SK-N-SH (cell line): ENCODE measurements around the gene ZMYND15. TPM values are rescaled to one million over a fixed set of nuclear protein-coding genes. Genes with fewer than 3 reads are reported as not detected.

Experiments
- CTCF ChIA-PET: fragments of 300-600, 350-600 bp; formaldehyde crosslinking; extraction: SDS; loops from one replicate; lab custom pipeline; 2021; lab: Yijun Ruan, JAX
- POLR2A ChIA-PET: fragments of 350-600 bp; sonication (Branson Sonifier 250); formaldehyde crosslinking; extraction: SDS; loops from one replicate; lab custom pipeline; 2020; ENCODE audit warnings: antibody characterized with exemption, inconsistent platforms; lab: Yijun Ruan, JAX
- DNase-seq: peaks from one replicate; pipeline ENCODE4 v3.0.0; 2012
- H2AFZ ChIP-seq: fragments of 200-600 bp; sonication (generic); 2 replicates; pipeline ENCODE4 v1.8.1; 2016; ENCODE audit warnings: antibody characterized with exemption, mild to moderate bottlenecking, low read depth
- H3F3A ChIP-seq: fragments of 200-600 bp; sonication (generic); replicated peaks from 2 replicates; pipeline ENCODE3; 2016; ENCODE audit warnings: antibody characterized with exemption, mild to moderate bottlenecking; ENCODE audit not compliant: insufficient read depth
- H3K27ac ChIP-seq, 2 experiments: fragments of 200-500 bp in 1 of 2; fragments of 200-600 bp in 1 of 2; sonication (Bioruptor generic) in 1 of 2; sonication (generic), shearing (Covaris generic) in 1 of 2; 2 replicates each; pipeline versions ENCODE4 v1.5.1 to v1.6.1; 2014 to 2016; ENCODE audit warnings: low read depth in 2 of 2, inconsistent platforms in 1 of 2, low read length in 1 of 2, mild to moderate bottlenecking in 1 of 2, mixed read lengths in 1 of 2
- H3K27me3 ChIP-seq: fragments of 200-600 bp; sonication (generic), shearing (Covaris generic); 2 replicates; pipeline ENCODE4 v1.6.1; 2016; ENCODE audit warnings: mixed run types; ENCODE audit not compliant: insufficient read depth
- H3K36me3 ChIP-seq, 2 experiments: fragments of 200-500 bp in 1 of 2; fragments of 200-600 bp in 1 of 2; sonication (Bioruptor generic) in 1 of 2; sonication (generic) in 1 of 2; replicated peaks in 1 of 2; 2 replicates each; pipeline versions ENCODE3 to v1.5.1; 2014 to 2016; ENCODE audit warnings: low read length in 1 of 2, mild to moderate bottlenecking in 1 of 2; ENCODE audit not compliant: insufficient read depth in 2 of 2, control insufficient read depth in 1 of 2
- H3K4me1 ChIP-seq, 2 experiments: fragments of 200-500 bp in 1 of 2; fragments of 200-600 bp in 1 of 2; sonication (Bioruptor generic) in 1 of 2; sonication (generic), shearing (Covaris generic) in 1 of 2; 2 replicates each; pipeline versions ENCODE4 v1.5.1 to v1.6.1; 2014 to 2016; ENCODE audit warnings: low read depth in 1 of 2, low read length in 1 of 2, mixed run types in 1 of 2; ENCODE audit not compliant: insufficient read depth in 2 of 2, control insufficient read depth in 1 of 2
- H3K4me2 ChIP-seq: fragments of 200-600 bp; sonication (generic), shearing (Covaris generic); 2 replicates; pipeline ENCODE4 v1.6.1; 2017; ENCODE audit warnings: mixed run types
- H3K4me3 ChIP-seq, 2 experiments: fragments of 200-500 bp in 1 of 2; fragments of 200-600 bp in 1 of 2; sonication (Bioruptor generic) in 1 of 2; sonication (generic), shearing (Covaris generic) in 1 of 2; 2 replicates each; pipeline versions ENCODE4 v1.5.1 to v1.8.1; 2014 to 2016; ENCODE audit warnings: low read depth in 2 of 2, inconsistent platforms in 1 of 2, low read length in 1 of 2, mild to moderate bottlenecking in 1 of 2, mixed read lengths in 1 of 2, moderate library complexity in 1 of 2
- H3K79me2 ChIP-seq: fragments of 200-600 bp; sonication (generic); 2 replicates; pipeline ENCODE4 v1.8.1; 2017; ENCODE audit warnings: mild to moderate bottlenecking; ENCODE audit not compliant: insufficient read depth
- H3K9ac ChIP-seq: fragments of 200-600 bp; sonication (generic); 2 replicates; pipeline ENCODE4 v1.6.1; 2017; ENCODE audit warnings: mixed run types
- H3K9me2 ChIP-seq: fragments of 200-600 bp; sonication (generic); 2 replicates; pipeline ENCODE4 v1.6.1; 2017; ENCODE audit warnings: mixed run types
- H3K9me3 ChIP-seq: fragments of 200-600 bp; sonication (generic); 2 replicates; pipeline ENCODE4 v1.6.1; 2017; ENCODE audit warnings: mixed run types, mild to moderate bottlenecking, moderate library complexity
- H4K20me1 ChIP-seq: fragments of 200-600 bp; sonication (generic); 2 replicates; pipeline ENCODE4 v1.6.1; 2017; ENCODE audit warnings: mild to moderate bottlenecking, mixed run types; ENCODE audit not compliant: insufficient read depth
- CHD2 ChIP-seq: fragments of 150-350 bp; IDR thresholded peaks from 2 replicates; pipeline ENCODE4 v1.6.1; 2018; ENCODE audit warnings: low read length; ENCODE audit not compliant: partially characterized antibody
- ELF1 ChIP-seq: IDR thresholded peaks from 2 replicates; pipeline ENCODE4 v1.4.0; 2012
- FOXJ3 ChIP-seq: sonication (generic); formaldehyde crosslinking; IDR thresholded peaks from 2 replicates; pipeline ENCODE4 v1.5.1; 2020; ENCODE audit warnings: mild to moderate bottlenecking, missing genetic modification reagents
- FOXM1 ChIP-seq: IDR thresholded peaks from 2 replicates; pipeline ENCODE4 v1.4.0; 2012; ENCODE audit warnings: low read depth, mild to moderate bottlenecking
- GABPA ChIP-seq: IDR thresholded peaks from 2 replicates; pipeline ENCODE4 v1.4.0; 2012; ENCODE audit warnings: low read depth, mild to moderate bottlenecking
- GATA2 ChIP-seq: sonication (generic); formaldehyde crosslinking; IDR thresholded peaks from 2 replicates; pipeline ENCODE4 v1.5.0; 2020; ENCODE audit warnings: mild to moderate bottlenecking, missing genetic modification reagents
- JUND ChIP-seq: IDR thresholded peaks from 2 replicates; pipeline ENCODE4 v1.4.0; 2012
- MEF2A ChIP-seq: IDR thresholded peaks from 2 replicates; pipeline ENCODE4 v1.4.0; 2012; ENCODE audit warnings: low read depth, borderline replicate concordance
- MXI1 ChIP-seq: IDR thresholded peaks from 2 replicates; pipeline ENCODE4 v1.6.1; 2012; ENCODE audit warnings: mild to moderate bottlenecking, low read depth, low read length, improper control_type of control experiment
- NFIC ChIP-seq: IDR thresholded peaks from 2 replicates; pipeline ENCODE4 v1.4.0; 2012; ENCODE audit warnings: borderline replicate concordance
- NRF1 ChIP-seq: IDR thresholded peaks from 2 replicates; pipeline ENCODE4 v1.6.1; 2012; ENCODE audit warnings: low read depth, mild to moderate bottlenecking, low read length
- POLR2AphosphoS5 ChIP-seq: IDR thresholded peaks from 2 replicates; pipeline ENCODE4 v1.6.1; 2012; ENCODE audit warnings: low read depth, low read length
- RAD21 ChIP-seq: IDR thresholded peaks from 2 replicates; pipeline ENCODE4 v1.6.1; 2012; ENCODE audit warnings: mild to moderate bottlenecking, low read length
- SIN3A ChIP-seq: IDR thresholded peaks from 2 replicates; pipeline ENCODE4 v1.6.1; 2012; ENCODE audit warnings: low read depth, mild to moderate bottlenecking, low read length, moderate library complexity, borderline replicate concordance
- SMC3 ChIP-seq: IDR thresholded peaks from 2 replicates; pipeline ENCODE4 v1.6.1; 2012; ENCODE audit warnings: low read depth, low read length, improper control_type of control experiment
- TAF1 ChIP-seq: IDR thresholded peaks from 2 replicates; pipeline ENCODE4 v1.6.1; 2012; ENCODE audit warnings: low read depth, mild to moderate bottlenecking, low read length, moderate library complexity, borderline replicate concordance
- TCF12 ChIP-seq: IDR thresholded peaks from 2 replicates; pipeline ENCODE4 v1.4.0; 2012
- WGBS: methylation state at CpG from one replicate; pipeline ENCODE4 v1.1.6; 2017; ENCODE audit warnings: low lambda C conversion rate; 5-methylcytosine and 5-hydroxymethylcytosine counted together
- polyA plus RNA-seq, 3 experiments: library from polyadenylated mRNA; depleted of rRNA; stranded (reverse); fragments of >200 nt; gene quantifications; 2 replicates each; pipeline ENCODE4 v1.2.3, GENCODE V29; 2012
- TF ChIP-seq, protein P1 (sequence below): fragments of 200-600 bp; sonication (generic); IDR thresholded peaks from 2 replicates; pipeline ENCODE4 v1.6.1; 2017; ENCODE audit warnings: antibody characterized with exemption, mild to moderate bottlenecking, moderate library complexity
- TF ChIP-seq, protein P2 (sequence below): IDR thresholded peaks from 2 replicates; pipeline ENCODE4; 2012
- TF ChIP-seq, protein P3 (sequence below): fragments of 150-350 bp; IDR thresholded peaks from 2 replicates; pipeline ENCODE4 v1.6.1; 2016; ENCODE audit warnings: mild to moderate bottlenecking, low read depth, low read length

Gene ZMYND15
- polyA plus RNA-seq, 1 of the 3 experiments (the other 2 are of a cell fraction), result 0.08 TPM

DNA sequence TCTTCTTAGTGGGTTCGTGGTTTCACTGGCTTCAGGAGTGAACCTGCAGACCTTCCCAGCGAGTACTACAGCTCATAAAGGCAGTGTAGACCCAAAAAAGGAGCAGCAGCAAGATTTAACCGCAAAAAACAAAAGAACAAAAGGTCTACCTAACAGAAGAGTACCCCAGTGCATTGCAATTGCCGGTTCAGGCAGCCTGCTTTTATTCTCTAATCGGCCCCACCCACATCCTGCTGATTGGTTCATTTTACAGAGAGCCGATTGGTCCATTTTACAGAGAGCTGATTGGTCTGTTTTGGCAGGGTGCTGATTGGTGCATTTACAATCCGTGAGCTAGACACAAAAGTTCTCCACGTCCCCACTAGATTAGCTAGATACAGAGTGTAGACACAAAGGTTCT is 31.2 kb upstream of the ZMYND15 start:
- H3K27me3 ChIP-seq, result no peaks in the 10 kb centered on the region
- TF ChIP-seq NFIC, result no peak
- no peak for TF ChIP-seq ELF1
- TF ChIP-seq GATA2 (CRISPR knock-in tag), result no peak
- no peak for TF ChIP-seq FOXM1
- no peak for TF ChIP-seq NRF1
- TF ChIP-seq POLR2AphosphoS5, result no peak
- no peak for TF ChIP-seq MXI1
- no peak for TF ChIP-seq CHD2
- no peak for TF ChIP-seq FOXJ3 (CRISPR knock-in tag)
- TF ChIP-seq, protein P1, sequence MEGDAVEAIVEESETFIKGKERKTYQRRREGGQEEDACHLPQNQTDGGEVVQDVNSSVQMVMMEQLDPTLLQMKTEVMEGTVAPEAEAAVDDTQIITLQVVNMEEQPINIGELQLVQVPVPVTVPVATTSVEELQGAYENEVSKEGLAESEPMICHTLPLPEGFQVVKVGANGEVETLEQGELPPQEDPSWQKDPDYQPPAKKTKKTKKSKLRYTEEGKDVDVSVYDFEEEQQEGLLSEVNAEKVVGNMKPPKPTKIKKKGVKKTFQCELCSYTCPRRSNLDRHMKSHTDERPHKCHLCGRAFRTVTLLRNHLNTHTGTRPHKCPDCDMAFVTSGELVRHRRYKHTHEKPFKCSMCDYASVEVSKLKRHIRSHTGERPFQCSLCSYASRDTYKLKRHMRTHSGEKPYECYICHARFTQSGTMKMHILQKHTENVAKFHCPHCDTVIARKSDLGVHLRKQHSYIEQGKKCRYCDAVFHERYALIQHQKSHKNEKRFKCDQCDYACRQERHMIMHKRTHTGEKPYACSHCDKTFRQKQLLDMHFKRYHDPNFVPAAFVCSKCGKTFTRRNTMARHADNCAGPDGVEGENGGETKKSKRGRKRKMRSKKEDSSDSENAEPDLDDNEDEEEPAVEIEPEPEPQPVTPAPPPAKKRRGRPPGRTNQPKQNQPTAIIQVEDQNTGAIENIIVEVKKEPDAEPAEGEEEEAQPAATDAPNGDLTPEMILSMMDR, result no peak
- H3K79me2 ChIP-seq, result peaks cover 14% of the 10 kb centered on the region
- H3K4me1 ChIP-seq, result peaks cover 0 to 26% of the 10 kb centered on the region in 2 experiments; a peak in 1 of 4 replicates
- peak overlapping the region; percentile 81; the same call in 1 of the 2 replicates for H2AFZ ChIP-seq
- H3K4me2 ChIP-seq, result no peak overlapping the region
- CTCF ChIA-PET, result interaction anchor here (0.7 to 3.8 kb wide), 3 partner anchors 22 to 141 kb away, joined by 3 to 20 read pairs (median 7); partner anchors contain the start of genes GLTPD2 and MED11
- H3K36me3 ChIP-seq, result no peaks in the 10 kb centered on the region
- H3K9ac ChIP-seq, result no peak overlapping the region
- WGBS, result 64% methylated on average over 8 of the region's 8 CpGs
- H3F3A ChIP-seq, result peaks cover 12% of the 10 kb centered on the region
- POLR2A ChIA-PET, result interaction anchor here (0.8 to 0.9 kb wide), 2 partner anchors 22 to 87 kb away, joined by 3 to 5 read pairs; partner anchors contain the start of gene PSMB6
- H3K4me3 ChIP-seq, result no peak overlapping the region
- H4K20me1 ChIP-seq, result no peaks in the 10 kb centered on the region
- no peak for DNase-seq
- no peaks in the 10 kb centered on the region for H3K9me3 ChIP-seq
- H3K27ac ChIP-seq, result no peak overlapping the region
- H3K9me2 ChIP-seq, result no peaks in the 10 kb centered on the region

DNA sequence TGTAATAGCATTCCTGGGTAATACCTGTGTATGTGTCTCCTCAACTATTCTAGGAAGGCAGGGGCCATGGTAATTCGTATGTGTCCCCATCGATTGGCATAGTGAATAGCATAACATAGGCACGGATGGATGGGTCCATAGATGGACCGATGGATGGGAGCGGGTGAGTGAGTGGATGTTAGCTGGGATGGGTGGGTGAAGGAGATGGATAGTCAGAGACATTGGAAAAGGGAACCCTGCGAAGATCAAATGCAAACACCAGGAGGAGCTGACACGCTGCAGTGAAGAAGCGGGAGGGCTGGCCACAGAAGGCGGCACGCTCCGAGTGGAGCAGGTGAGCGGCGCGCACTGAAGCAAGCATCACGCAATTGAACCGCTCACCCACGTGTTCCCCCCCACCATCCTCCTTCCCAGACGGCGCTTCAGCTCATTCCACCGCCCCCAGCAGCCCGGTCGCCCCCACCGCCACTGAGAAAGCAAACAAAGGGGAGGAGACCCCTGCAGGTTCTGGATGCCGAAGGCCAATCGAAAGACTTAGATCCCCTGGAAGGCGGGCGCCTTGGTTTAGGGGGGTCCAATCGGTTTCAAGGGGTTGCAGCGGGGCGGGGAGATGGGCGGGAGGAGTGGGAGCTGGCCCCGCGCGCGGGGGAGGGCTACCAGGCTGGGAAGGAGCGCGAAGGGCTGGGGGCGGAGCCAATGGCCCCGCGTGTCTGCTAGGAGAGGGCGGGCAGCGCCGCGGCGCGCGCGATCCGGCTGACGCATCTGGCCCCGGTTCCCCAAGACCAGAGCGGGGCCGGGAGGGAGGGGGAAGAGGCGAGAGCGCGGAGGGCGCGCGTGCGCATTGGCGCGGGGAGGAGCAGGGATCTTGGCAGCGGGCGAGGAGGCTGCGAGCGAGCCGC is 29.6 kb upstream of the ZMYND15 start, which contains the start of gene ARRB2:
ARRB2 (plus strand) TSS at position 839 of the 899 bp plus-strand sequence. CDS start 90 bp downstream, outside the sequence.
- no peaks in the 10 kb centered on the region for H3K9me2 ChIP-seq
- no peaks in the 10 kb centered on the region for H3K27me3 ChIP-seq
- H3K36me3 ChIP-seq, result no peaks in the 10 kb centered on the region
- peak within 1 kb of the TSS; percentile 86 for H2AFZ ChIP-seq
- H3K9ac ChIP-seq, result peak within 1 kb of the TSS; percentile 61; the same call in 1 of the 2 replicates
- POLR2A ChIA-PET, result interaction anchor here (0.5 to 1.0 kb wide), 2 partner anchors 10 to 176 kb away, joined by 3 read pairs; no protein-coding TSS in a partner anchor
- H3K9me3 ChIP-seq, result no peaks in the 10 kb centered on the region
- peaks cover 10% of the 10 kb centered on the region for H3F3A ChIP-seq
- peaks cover 5% of the 10 kb centered on the region; the same call in 1 of the 2 replicates for H3K79me2 ChIP-seq
- no peaks in the 10 kb centered on the region for H4K20me1 ChIP-seq
- CTCF ChIA-PET, result interaction anchor here (0.6 to 3.8 kb wide), 15 partner anchors 8 to 193 kb away, joined by 3 to 20 read pairs (median 4); partner anchors contain the start of genes CHRNE, GLTPD2 and VMO1
- peak within 1 kb of the TSS; percentile 60 to 69 for H3K4me3 ChIP-seq
- DNase-seq, result peak; percentile 99
- peaks cover 0 to 20% of the 10 kb centered on the region in 2 experiments; a peak in 1 of 4 replicates for H3K4me1 ChIP-seq
- peak within 1 kb of the TSS; percentile 92 for H3K4me2 ChIP-seq
- peak within 1 kb of the TSS; percentile 62 to 76 for H3K27ac ChIP-seq
- WGBS, result under 1% methylated on average over 45 of the region's 67 CpGs
- TF ChIP-seq FOXJ3 (CRISPR knock-in tag) (no peak), MEF2A (no peak), NFIC (no peak), POLR2AphosphoS5 (0 out of 2 replicates have a peak, but pooled peaks have one; percentile 29), SMC3 (peak; percentile 55), NRF1 (peak; percentile 84), TAF1 (peak; percentile 21; the same call in 1 of the 2 replicates), GABPA (no peak), JUND (no peak), SIN3A (no peak), GATA2 (CRISPR knock-in tag) (no peak), RAD21 (peak; percentile 63), TCF12 (no peak)
- TF ChIP-seq, protein P1, result peak; percentile 64
- TF ChIP-seq, protein P2, sequence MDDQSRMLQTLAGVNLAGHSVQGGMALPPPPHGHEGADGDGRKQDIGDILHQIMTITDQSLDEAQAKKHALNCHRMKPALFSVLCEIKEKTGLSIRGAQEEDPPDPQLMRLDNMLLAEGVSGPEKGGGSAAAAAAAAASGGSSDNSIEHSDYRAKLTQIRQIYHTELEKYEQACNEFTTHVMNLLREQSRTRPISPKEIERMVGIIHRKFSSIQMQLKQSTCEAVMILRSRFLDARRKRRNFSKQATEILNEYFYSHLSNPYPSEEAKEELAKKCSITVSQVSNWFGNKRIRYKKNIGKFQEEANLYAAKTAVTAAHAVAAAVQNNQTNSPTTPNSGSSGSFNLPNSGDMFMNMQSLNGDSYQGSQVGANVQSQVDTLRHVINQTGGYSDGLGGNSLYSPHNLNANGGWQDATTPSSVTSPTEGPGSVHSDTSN, result 0 out of 2 replicates have a peak, but pooled peaks have one; percentile 7
- TF ChIP-seq, protein P3, sequence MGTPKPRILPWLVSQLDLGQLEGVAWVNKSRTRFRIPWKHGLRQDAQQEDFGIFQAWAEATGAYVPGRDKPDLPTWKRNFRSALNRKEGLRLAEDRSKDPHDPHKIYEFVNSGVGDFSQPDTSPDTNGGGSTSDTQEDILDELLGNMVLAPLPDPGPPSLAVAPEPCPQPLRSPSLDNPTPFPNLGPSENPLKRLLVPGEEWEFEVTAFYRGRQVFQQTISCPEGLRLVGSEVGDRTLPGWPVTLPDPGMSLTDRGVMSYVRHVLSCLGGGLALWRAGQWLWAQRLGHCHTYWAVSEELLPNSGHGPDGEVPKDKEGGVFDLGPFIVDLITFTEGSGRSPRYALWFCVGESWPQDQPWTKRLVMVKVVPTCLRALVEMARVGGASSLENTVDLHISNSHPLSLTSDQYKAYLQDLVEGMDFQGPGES, result peak; percentile 16; the same call in 1 of the 2 replicates
